Panc1 (cell line): ENCODE measurements around the gene DECR2.

Experiments
- CTCF ChIP-seq: fragments of 450-650 bp; IDR thresholded peaks from 2 replicates; pipeline ENCODE4 v1.5.1; 2017; ENCODE audit warnings: mild to moderate bottlenecking
- REST ChIP-seq, 2 experiments: IDR thresholded peaks; 2 replicates each; pipeline ENCODE4 v1.6.1; 2011 to 2012; ENCODE audit warnings: low read depth in 2 of 2, control low read depth in 1 of 2, low read length in 1 of 2, mild to moderate bottlenecking in 1 of 2, moderate library complexity in 1 of 2; ENCODE audit not compliant: insufficient read depth in 1 of 2
- SIN3A ChIP-seq: IDR thresholded peaks from 2 replicates; pipeline ENCODE4 v1.6.1; 2012; ENCODE audit warnings: low read depth, mild to moderate bottlenecking, low read length, moderate library complexity, borderline replicate concordance; ENCODE audit not compliant: insufficient read depth

- TF ChIP-seq CTCF (no peak), SIN3A (no peak), REST (IDR thresholded peaks at IDR 0.05; ENCODE audit: insufficient read depth in 1 of 2, low read depth in 2 of 2, low read length in 1 of 2) (no peak)
These were observed 37.8 kb upstream of the DECR2 start for GRCh38 chr16:363766-364490.
